HuH-7.5 (cell line): ENCODE measurements around the gene GLB1L2.

ENCODE experiments used
- DNase-seq: peaks from one replicate; pipeline ENCODE4 v3.0.0; 2011; ENCODE audit warnings: low spot score

The GLB1L2 gene

DNA sequence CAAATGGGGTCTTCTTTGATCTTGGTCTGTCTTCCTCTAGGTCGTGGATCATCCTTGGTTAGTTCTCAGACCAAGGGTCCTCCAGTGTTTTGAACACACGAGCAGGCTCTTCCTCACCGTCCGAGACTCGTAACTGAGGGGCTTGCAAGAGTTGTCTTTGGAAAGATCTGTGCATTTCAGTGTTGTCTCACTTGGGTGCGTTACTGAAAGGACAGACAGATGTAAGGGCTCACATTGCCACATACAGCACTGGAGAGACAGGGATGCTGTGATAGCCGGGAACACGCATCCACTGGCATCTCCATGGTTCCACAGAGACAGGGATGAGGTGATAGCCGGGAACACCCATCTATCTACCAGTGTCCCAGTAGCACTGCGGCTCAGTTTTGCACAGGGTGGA, 15.7 kb downstream of the GLB1L2 start:
- no peak for DNase-seq

DNA sequence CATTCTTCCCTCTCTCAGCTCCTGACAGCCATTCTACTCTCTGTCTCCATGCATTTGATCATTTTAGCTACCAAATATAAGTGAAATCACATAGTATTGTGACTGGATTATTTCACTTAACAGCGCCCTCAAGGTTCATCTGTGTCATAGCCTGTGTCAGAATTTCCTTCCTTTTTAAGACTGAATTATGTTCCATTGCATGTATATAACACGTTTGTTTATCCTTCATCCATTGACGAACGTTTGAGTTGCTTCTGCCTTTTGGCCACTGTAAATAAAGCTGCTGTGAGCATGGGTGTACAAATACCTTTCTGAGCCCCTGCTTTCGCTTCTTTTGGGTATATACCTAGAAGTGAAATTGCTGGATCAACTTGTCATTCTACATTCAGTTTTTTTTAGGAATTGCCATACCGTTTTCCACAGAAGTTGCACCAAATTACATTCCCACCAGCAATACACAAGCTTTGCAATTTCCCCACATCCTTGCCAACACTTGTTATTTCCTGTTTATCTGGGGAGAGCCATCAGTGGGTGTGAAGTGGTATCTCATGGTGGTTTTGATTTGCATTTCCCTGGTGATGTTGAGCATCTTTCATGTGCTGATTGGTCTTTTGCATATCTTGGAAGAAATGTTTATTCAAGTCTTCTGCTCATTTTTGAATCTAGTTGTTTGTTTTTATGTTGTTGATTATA, 17.5 kb downstream of the GLB1L2 start:
- DNase-seq: no peak

DNA sequence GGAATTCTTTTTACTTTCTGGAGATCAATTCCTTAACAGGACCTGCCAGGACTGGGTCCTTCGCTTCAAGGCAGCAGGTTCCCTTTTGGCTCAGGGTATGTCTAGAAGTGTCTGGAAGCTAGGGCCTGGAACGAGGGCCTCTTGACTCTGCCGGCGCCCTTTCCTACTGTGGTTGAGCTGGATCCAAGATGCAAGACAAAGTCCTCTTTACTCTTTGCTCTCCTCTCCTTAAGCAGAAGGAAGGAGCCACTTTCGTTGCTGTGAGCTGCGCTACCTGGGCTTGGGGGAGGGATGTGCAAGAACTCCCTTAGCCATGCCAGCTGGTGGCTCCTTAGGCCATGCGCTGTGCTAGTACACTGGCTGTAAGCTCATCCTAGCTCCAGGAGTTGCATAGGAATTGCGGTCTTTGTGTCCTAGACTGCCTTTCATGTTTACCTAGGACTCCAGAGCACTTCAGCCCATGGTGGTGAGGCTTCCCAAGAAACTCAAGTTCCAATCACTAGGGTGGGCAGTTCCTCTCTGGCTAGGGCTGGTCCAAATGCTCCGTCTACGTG, 18.1 kb downstream of the GLB1L2 start:
- no peak for DNase-seq

DNA sequence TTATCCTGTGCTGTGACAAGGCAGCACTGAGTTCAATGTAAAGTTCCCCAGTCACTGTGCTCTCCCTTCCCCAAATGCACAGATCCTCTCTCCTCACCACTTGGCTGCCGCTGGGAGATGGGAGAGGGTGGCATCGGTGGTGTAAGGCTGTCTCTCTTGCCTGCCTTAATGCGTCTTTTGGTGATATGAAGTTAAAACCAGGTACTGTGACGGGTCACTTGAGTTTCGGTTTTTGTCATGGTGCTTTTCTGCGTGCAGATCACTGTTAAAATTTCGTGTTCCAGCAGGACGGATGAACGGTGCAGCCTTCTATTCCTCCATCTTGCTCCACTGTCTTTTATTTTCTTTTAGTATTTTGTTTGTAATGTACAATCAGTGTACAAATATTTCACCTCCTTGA, 18.6 kb downstream of the GLB1L2 start:
- no peak for DNase-seq

DNA sequence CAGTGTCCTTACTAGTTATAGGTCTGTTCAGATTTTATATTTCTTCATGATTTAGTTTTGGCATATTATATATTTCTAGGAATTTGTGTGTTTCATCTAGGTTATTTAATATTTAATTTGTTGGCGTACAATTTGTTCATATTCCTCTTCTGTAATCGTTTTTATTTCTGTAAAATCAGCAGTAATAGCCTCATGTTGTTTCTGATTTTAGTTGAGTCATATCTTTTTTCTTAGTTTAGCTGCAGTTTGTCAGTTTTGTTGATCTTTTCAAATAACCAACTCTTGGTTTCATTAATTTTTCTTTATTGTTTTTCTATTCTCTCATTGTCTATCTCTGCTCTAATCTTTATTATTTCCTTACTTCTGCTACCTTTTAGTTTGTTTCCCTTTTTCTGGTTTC, 20.3 kb downstream of the GLB1L2 start:
- DNase-seq: no peak

DNA sequence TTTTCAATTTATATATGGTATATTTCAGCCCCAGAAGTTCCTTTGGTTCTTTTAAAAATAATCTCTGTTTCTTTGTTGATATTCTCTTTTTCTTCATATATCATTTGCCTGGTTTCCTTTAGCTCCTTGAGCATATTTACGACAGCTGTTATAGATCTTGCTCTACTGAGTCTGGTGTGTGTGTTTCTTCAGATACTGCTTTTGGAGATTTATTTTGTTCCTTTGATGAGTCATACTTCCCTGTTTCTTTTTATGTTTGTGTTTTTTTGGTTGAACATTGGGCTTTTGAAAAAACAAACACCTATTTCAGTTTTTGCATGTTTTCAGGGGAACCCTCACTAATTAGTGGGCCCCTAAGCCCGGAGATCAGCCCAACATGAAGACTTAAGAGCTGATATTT, 23.3 kb downstream of the GLB1L2 start:
- no peak for DNase-seq

DNA sequence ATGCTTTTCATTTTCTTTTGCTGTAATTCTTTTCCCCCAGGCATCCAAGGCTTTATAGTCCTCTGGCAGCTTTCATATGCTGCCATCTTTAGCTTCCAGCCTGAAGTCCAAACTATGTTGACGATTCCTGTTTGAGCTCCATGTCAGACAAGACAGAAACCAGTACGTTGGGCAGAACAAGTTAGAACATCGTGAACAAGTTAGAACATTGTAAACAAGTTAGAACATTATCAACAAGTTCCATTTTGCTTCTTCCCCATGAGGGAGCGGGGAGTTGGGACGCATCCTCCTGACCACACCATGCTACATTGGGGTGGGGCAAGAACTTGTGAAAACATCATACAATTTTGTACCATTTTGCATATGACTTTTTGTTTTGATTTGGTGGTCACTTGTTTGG, 23.9 kb downstream of the GLB1L2 start:
- no peak for DNase-seq

DNA sequence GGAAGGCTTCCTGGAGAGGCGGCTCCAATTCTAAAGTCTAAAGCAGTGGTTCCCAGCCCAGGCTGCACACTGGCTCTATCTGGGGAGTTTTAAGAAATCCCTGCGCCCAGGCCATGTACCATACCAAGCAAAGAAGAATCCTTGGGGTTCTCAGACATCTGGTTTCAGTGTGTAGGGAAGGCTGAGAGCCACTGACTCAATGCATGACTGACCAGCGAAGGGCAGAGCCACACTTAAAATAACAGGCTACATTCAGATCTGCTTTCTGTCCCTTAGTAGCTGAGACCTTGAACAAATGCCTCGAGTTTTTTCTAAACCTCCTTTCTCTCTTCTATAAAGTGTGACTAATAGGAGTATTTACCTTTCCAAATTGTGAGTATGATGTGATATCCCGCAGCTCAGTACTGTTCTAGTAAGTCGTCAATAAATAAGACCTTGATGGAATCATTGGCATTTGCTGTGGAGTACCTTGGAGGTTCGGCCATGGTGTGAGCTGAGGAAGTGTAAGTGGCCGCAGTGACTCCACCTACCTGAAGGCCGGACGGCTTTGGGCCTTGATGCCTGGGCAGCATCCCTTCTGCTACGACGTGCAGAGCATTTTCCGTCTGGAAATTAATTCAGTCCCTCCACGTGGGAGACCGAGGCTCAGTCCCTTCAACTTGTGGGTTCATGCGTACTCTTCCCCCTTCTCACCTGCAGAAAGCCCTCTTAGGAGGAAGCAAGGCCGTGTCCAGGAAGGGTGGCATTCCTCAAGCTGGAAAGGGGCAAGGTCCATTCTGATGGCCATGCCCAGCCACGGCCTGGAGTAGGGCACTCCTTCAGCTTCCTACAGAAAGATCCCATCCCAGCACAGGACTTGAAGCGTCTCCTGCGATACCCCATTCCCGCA, 25.1 kb downstream of the GLB1L2 start:
- DNase-seq: no peak

DNA sequence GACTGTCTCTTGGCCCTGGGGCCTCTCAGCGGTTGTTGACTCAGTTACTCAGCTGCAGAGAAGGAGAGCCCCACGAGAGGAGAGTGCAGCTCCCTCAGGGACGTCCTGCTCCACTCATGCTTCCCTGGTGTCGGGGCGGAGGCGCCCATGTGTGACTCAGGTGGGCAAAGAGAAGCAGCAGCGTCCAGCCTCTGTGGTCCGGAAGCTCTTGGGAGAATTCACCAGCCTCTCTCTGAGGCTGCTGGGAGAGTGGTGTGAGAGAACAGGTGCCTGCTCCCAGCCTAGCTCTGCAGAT, 25.7 kb downstream of the GLB1L2 start:
- DNase-seq: no peak

DNA sequence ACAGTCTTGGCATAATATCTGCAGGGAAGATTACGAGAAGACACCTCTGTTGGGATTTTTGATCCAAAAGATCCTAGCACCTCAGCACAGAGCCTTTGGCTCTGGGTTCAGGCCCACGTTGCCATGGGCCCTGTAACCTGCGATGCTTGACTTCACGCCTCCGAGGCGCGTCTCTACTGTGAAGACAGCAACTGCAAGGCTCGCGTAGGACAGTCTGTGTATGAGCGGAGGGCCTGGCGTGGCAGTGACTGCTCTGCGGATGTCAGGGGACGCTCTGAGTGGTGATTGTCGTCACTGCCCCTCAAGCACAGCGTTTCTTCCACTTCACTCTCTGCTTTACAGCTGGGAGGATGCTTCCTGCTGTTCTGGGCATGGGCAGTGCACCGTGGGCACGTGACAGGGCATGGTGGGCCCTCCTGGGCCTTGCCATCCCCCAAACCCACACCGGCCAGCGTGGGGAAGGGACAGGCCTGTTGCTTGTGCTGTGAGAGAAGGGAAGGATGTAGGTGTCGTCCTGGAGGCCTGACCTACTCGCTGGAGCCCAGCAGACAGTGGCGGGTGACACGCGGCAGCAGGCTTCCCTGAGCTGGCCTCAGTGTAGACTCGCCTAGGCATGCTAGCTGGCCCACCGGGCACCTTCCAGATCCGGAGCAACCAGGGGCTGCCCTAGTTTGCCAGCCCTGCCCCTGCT, 26.5 kb downstream of the GLB1L2 start:
- no peak for DNase-seq

DNA sequence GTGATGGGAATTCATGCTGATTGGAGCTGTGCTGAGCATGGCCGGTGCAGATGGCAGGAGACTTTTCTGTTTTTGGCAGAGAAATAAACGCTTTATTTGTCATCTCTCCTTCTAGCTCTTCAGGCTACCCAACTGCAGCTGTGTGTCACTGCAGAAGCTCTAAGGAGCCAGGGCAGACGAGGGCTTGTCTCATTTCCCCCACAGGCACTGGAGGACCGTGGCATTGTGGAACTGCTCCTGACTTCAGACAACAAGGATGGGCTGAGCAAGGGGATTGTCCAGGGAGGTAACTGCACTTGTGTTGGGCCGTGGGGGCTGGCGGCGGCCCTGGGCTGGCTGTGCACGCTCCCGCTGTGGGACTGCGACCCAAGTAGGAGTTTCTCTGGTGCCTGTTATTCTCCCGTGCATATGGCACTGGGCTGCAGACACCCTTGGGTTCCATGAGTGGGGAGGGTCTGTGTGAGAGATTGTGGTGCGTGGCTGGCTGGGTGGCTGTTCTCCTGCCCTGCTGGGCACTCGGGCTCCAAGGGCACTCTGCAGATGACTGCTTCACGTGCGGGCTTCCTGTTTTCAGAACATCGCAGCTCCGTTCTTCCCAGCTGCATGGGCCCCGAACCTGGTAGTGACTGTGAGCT, 27.2 kb downstream of the GLB1L2 start:
- no peak for DNase-seq

DNA sequence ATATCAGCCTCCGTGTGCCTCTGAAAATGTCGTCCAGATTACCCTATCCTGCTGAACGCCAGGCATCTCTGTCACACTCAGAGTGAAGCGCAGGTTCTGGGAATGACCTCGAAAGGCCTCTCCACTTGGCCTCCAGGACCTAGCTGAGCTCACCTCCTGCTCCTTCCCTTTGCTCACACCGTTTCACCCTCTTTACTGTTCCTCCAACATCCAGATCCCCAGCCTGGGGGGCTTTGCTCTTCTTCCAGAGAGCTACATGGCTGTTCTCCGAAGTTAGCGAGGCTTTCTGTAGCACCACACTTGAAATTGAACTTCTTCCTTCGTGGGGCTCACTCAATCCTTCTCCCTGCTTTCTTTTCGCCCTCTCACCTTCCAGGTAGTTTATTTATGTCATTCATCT, 27.9 kb downstream of the GLB1L2 start:
- DNase-seq: no peak

DNA sequence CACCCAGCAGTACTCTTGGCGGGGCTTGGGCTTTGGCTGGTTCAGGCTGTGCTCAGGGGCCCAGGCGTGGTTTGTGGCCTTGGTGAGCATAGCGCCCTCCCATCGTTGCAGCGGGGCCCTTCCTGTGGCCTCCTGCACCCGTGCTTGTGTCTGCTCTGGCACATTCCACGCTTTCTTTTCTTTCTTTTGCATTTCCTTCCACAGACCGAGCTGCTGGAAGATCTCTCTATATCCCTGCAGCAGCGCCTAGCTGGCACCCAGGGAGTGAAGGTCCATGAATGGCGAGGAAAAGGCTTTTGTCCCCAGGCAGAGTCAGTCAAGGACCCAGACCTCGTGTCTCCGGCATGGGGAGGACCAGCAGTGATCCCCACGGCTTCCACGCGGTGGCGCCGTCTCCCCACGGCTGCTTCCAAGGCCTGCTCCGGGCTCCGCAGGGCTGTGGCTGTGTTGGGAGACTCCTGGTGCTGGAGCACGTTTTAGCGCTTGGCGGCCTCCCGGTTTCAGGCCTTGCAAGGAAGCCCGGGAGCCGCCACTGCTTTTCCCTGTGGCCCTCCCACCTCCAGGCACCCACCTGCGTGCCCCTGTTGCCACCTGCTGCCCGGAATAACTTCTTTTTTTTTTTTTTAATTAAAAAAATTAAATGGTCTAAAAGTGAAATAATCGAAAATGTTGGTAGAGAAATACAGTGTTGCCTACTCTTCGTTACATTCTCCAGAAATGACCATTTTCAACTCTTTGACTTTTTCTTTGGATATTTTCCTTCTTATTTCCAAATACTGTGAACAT, 28.5 kb downstream of the GLB1L2 start:
- peak; percentile 94 for DNase-seq

DNA sequence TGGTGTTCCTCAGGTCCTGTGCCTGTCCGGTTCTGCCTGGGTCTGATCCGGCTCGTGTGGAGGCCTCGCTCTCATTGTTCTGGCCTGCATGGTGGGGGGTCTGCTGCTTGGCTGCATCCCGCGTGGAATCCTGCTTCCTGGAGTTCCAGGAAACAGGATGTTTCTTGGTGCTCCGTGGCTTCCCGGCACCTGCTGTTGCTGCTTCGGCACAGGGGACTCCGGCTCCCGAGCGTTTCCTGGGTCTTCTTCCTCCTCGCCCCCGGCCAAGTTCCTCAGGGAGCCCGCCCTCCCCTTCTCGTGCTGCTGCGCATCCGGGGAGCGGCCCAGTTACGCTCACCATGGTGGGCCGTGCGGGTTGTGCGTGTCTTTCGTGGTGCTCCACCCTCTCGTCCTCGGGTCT, 29.9 kb downstream of the GLB1L2 start:
- DNase-seq: no peak

DNA sequence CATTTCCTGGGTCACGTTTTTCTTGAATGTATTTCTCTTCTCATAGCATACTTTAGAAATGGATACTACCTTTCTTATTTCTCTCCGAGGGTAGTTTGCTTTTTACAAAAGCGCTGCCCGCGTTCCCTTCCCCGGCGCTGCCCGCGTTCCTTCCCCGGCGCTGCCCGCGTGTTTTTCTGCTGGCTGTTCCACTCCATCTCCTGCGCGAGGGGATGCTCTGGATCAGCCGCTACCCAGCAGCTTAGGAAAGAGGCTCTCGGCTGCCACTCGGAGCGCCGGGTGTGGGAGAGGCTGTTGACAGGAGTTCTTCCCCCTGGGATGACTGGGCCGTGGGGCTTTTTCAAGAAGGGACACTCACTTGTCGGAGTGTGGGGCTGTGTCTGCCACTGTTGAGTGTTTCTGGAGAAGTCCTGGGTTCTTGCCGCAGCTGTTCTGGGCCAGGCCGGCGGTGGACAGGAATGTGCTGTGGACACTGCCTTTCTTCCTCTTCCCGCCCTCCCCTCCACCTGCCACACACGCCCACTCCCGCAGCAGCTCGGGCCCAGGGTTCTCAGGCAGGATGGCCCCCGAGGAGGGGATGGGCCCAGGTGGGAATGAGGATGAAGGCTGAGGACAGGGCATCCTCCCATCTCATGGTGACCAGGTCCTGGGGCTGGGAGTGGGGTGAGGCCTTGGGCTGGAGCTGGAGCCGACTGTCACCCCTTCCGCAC, 30.6 kb downstream of the GLB1L2 start:
- no peak for DNase-seq

DNA sequence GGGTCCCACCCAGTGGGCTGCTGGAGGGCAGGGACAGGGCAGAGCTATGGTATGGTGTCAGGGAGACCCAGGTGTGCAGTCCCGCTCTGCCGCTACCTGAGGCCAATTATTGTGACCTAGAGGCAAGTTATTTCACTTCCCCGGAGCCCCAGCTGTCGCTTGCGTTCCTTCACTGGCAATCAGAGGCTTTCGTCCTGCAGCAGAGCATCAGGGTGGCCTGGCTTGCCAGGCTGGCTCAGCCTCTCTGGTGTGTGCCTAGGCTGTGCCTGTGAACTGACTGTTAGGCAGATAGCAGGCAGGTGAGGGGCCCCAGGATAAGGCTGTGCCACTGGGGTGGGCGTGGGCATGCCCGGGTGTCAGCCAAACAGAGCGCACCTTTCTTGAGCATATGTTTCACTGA, 31.4 kb downstream of the GLB1L2 start:
- DNase-seq: no peak

DNA sequence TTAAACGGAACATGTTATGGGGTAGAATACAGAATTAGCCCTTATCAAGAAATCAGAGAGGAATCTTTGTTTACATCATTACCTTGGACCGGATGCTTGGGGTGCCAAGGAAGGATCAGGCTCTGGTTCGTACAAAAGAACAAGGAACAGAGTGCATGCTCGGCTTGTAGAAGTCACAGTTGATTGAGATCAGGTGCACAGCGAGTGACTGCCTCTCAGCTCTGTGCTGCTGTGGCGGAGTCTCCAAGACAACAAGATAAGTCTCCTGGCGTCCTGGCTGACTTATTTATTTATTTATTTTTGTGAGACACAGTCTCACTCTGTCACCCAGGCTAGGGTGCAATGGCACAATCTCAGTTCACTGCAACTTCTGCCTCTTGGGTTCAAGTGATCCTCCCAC, 31.8 kb downstream of the GLB1L2 start:
- no peak for DNase-seq

DNA sequence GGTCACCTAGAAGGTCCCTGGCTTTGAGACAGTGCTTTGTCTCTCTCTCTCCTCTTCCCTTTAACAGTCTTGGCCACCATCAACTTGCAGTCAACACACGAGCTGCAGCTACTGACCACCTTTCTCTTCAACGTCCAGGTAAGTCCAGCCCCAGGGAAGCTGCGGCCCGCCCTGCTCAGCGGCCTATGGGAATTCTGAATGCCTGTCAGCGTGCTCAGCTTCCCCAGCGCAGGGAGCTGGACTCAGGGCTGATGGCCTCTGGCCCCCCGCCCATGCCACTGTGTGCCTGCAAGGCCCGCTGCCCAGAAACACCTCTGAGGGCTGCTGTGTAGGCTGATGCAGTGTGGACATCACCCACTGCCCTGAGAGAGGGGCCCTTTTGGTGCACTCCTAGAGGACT, 32.5 kb downstream of the GLB1L2 start:
- DNase-seq: no peak

DNA sequence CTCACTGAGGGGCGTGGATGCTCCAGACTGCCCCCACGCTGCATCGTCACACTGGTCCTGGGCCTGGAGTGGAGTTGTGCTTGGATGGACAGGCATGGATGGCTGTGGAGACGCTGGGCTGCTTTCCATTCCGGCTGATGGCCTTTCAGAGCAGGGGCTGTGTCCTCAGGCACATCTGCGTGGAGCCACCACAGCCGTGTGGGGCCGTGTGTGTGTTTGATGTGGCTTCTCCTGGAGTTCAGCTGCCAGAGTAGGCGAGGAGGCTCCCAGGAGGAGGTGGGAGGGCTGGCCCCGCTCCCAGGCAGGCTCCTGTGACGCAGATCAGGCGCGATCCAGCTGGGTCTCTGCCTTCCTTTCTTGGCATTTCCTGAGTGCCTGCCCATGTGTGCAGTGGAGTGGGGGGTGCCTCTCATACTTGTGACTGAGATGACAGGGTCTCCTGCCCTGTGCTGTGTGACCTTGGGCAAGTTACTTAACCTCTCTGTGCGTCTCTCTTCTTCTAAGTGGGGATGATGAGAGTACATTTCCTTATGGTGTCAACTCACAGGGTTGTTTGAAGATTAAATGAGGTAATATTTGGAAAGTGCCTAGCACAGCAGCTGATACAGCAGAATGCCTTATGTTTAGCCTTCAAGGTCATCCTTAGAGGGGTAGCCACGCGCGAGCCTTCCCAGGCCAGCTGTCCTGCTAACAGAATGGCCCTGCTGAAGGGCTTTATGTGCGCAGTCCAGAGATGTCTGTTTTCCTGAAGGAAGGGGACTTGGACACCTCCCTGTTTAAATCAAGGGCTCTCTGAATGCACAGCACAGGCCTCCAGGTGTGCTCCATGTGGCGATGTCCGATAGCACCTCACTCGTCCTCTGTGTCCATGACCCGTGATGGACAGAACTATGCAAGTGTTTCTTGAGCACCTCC, 33.5 kb downstream of the GLB1L2 start:
- no peak for DNase-seq

DNA sequence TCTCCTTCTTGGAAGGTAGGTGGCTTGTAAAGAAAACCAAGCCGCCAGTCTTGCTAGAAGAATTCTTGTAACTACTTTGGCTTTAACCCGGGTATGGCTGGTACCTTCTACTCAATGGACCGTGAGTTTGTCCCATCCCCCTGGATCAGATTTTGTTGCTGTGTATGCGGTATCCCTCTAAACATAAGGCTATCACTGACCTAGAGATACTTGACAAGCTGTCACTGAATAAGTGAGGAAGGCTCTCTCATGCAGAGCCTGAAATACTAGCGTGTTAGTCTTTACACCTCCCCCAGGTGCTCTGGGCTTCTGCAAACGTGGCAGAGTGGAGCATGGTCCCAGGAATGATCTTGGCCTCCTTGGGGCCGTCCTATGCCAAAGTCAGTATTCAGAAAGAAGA, 34.5 kb downstream of the GLB1L2 start:
- DNase-seq: no peak
